ENCODE results near the gene MAP2K6. TPM values are rescaled to one million over a fixed set of nuclear protein-coding genes. Genes with fewer than 3 reads are reported as not detected.

Gene MAP2K6
- total and polyA plus RNA-seq, 12 donors: 0.88 to 4.0 (median 1.8) TPM

DNA sequence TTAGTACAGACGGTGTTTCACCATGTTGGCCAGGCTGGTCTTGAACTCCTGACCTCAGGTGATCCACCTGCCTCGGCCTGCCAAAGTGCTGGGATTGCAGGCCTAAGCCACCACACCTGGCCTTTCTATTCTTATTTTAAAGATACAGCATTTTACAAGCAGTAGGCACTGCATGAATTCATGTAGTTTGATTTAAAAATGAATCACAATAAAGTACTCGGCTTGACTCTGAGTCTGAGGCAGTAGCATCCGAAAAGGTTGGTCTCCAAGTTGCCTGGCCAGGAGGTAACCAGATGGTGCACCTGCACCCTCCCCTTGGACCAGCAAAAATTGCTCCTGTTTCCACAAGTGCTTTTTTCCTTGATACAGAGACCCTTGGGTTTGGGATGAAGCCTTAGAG, 35.6 kb downstream of the MAP2K6 start:
- intact Hi-C loops (cut with DNase I): no loop called here
- ATAC-seq (no peak), DNase-seq (no peak)
- Histone ChIP-seq H3K36me3 (no peaks in the 10 kb centered on the region), H3K27ac (no peak overlapping the region), H3K4me1 (peaks cover 0 to 25% (median 13%) of the 10 kb centered on the region in 9 donors), H3K27me3 (no peaks in the 10 kb centered on the region), H3K9me3 (no peaks in the 10 kb centered on the region), H3K4me3 (no peak overlapping the region)
- WGBS, 2 donors: 95 to 96% methylated on average over 4 of the region's 4 CpGs
- TF ChIP-seq, protein P1, sequence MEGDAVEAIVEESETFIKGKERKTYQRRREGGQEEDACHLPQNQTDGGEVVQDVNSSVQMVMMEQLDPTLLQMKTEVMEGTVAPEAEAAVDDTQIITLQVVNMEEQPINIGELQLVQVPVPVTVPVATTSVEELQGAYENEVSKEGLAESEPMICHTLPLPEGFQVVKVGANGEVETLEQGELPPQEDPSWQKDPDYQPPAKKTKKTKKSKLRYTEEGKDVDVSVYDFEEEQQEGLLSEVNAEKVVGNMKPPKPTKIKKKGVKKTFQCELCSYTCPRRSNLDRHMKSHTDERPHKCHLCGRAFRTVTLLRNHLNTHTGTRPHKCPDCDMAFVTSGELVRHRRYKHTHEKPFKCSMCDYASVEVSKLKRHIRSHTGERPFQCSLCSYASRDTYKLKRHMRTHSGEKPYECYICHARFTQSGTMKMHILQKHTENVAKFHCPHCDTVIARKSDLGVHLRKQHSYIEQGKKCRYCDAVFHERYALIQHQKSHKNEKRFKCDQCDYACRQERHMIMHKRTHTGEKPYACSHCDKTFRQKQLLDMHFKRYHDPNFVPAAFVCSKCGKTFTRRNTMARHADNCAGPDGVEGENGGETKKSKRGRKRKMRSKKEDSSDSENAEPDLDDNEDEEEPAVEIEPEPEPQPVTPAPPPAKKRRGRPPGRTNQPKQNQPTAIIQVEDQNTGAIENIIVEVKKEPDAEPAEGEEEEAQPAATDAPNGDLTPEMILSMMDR (IDR thresholded peaks at IDR 0.05): no peak

DNA sequence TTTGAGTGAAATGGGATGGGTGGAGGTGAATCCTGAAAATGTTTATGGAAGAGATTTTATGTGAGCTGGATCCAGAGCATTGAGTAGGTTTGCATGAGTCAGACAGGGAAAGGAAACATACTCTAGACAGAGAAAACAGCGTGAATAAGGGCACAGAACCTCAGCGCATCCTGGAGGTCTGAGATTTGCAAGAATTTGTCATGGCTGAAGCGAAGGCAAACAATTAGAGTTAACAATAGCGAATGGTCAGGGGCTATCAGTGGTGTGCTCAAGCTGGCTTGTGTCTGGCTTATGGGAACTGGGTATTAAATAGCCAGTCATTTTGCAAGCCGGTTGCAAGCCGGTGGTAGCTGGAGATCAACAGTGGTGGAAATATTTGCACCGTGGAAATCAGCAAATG, 36.4 kb downstream of the MAP2K6 start:
- intact Hi-C loops (cut with DNase I): no loop called here
- DNase-seq (no peak), ATAC-seq (no peak)
- no peak overlapping the region for H3K4me3 ChIP-seq
- no peaks in the 10 kb centered on the region for H3K9me3 ChIP-seq
- H3K27ac ChIP-seq: no peak overlapping the region
- TF ChIP-seq, protein P1 (IDR thresholded peaks at IDR 0.05): no peak
- H3K4me1 ChIP-seq: peaks cover 0 to 19% (median 9%) of the 10 kb centered on the region in 9 donors
- H3K27me3 ChIP-seq: no peaks in the 10 kb centered on the region
- 91% methylated on average over 7 of the region's 7 CpGs for WGBS, 2 donors
- H3K36me3 ChIP-seq: no peaks in the 10 kb centered on the region

DNA sequence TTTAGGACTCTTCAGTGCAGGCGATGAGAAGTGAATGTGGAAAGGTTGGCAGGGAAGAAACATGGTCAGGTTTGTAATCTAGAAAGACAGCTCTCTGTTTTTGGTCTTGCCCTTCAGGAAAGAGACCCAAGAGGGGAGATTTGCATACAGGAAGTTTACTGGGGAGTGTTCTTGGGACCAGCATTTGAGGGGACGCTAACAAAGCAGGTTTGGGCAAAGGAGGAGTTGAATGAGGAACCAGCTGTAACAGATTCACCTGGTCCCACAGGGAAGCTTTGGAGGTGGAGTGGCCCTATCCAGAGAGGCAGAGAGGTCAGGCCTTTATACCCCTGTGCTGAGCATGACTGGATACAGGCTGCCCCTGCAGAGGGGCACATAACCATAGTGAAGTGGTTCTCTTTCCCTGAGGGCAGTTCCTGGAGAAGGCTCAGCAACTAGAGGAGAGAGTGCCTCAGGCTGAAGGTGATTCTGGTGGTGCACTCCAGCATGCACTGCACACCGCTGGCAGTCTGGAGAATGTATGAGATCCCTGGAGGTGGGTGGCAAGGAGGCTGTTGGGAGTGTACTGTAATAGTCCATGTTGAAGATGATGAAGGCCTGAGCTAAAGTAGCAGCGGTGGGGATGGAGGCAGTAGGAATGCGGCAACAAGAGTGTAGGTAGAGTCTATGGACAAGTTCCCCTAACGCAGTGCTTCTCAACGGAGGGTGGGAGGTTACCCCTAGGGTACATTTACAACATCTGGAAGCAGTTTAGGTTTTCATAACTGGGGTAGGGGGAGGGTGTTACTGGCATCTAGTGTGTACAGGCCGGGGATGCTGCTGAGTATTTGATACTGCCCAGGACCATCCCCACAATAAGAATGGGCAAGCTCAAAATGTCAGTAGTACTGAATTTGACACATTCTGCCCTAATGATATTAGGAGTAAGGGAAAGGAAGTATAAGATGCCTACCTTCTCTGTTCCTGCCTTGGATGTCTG, 37.2 kb downstream of the MAP2K6 start:
- Histone ChIP-seq H3K27me3 (no peaks in the 10 kb centered on the region), H3K4me3 (no peak overlapping the region), H3K9me3 (no peaks in the 10 kb centered on the region), H3K36me3 (no peaks in the 10 kb centered on the region), H3K4me1 (peaks cover 0 to 18% (median 9%) of the 10 kb centered on the region in 9 donors), H3K27ac (no peak overlapping the region)
- DNase-seq (no peak), ATAC-seq (peak in 1 of 8 donors; percentile 50)
- 91 to 94% methylated on average over 8 of the region's 8 CpGs for WGBS, 2 donors
- TF ChIP-seq, protein P1 (IDR thresholded peaks at IDR 0.05): no peak
- intact Hi-C loops (cut with DNase I): no loop called here

DNA sequence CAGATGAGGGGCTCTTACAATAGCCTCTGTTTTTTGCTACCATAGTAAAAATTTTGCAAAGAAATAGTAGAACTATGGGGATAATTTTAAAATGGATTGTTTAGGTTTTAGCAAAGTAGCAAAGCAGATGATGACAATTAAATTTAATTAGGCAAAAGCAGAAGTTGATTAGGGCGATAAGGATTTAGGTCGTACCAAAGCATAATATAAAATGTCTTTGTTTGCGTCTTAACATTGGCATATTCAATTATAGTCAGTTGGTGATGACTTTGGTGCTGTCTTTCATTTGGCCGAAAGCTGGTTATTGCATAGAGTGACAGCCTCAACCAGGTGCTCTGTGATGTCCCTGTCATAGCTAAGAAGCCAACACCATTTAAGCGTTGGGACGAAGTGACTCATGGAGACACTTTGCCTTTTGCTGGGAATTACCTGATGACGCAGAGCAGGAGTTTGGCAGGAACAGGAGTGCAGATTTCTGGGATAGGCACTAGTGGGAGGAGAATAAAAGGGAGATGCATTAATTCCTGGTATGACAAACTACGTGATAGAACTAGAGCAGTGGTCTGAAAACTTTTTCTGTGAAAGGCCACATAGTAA, 38.3 kb downstream of the MAP2K6 start:
- whole genome bisulfite sequencing, 2 donors: 94 to 96% methylated on average over 8 of the region's 8 CpGs
- no peak for ATAC-seq
- H3K9me3 ChIP-seq: no peaks in the 10 kb centered on the region
- peaks cover 0 to 18% (median 9%) of the 10 kb centered on the region in 9 donors for H3K4me1 ChIP-seq
- no peaks in the 10 kb centered on the region for H3K27me3 ChIP-seq
- no peak for DNase-seq
- TF ChIP-seq, protein P1 (IDR thresholded peaks at IDR 0.05): no peak
- H3K27ac ChIP-seq: no peak overlapping the region
- no peaks in the 10 kb centered on the region for H3K36me3 ChIP-seq
- intact Hi-C loops (cut with DNase I): no loop called here
- H3K4me3 ChIP-seq: no peak overlapping the region
